Hindlimb muscle (tissue), 1 donor: ENCODE data around the gene CCL8. TPM values are rescaled to one million over a fixed set of nuclear protein-coding genes. Genes with fewer than 3 reads are reported as not detected.
"Not testable (repeated sequence)": the region's sequence is repeated elsewhere in the genome, so short reads cannot be mapped to it uniquely, and the experiment has no call there.

Experiments
- DNase-seq: peaks from one replicate; pipeline ENCODE4 v3.0.0-alpha.2; 2013
- polyA plus RNA-seq: library from polyadenylated mRNA; unstranded; fragments of 120-200 nt; gene quantifications from one replicate; pipeline ENCODE4 v1.2.1, GENCODE V29; 2013; ENCODE audit not compliant: insufficient read length

CCL8 gene
- polyA plus RNA-seq, 1 donor: 0.46 TPM

DNA sequence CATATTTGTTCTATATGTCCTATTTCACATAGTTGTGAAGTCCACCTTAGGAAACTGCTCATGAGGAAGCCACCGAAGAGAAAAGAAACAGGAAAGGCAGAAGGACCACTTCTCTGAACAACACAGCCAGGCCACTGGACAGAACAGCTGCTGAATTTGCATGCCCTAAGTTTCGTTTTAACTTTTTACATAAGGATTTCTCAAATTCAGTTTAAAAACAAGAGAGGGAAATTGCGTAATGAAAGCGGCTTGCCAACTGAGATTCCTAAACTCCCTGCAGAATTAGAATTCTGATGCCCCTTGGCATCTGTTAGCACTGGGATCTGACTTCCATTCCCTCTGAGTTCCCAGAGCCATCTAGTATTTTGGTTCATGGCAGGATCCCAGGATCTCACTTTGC lies 5.0 kb upstream of the CCL8 start:
- DNase-seq: no peak

GRCh38 chr17:34318474-34318873 lies 761 bp upstream of the CCL8 start:
- DNase-seq: no peak

DNA sequence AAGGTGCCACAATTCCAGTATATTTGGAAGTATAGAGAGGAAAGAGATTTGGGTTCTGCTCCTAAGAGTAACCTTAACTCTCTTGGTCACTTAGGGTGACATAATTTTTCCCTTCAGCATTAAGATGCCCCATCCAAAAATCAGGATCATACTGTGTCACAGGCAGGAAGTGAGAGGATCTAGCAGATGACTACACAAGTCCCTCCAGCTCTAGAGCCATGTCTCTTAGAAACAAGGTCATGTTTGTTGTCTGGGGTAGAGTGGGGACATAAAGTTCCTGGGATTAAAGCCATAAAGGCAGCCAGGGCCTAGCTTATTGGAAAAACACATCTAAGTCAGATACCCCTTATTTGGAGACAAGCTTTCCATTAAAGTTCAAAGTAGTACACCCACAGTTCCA lies 2.7 kb downstream of the CCL8 start:
- DNase-seq: no peak

DNA sequence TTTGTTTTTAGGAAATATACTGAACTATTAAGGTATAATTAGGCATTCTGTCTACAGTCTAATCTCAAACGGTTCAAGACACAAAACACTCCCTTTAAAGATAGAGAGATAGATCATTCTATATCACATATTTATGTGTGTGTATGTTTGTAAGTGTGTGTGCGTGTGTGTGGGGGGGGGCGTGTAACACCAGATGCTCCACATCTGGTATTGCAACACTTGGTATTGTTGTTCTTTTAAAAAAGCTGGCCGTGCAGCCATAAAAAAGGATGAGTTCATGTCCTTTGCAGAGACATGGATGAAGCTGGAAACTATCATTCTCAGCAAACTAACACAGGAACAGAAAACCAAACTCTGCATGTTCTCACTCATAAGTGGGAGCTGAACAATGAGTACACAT lies 8.3 kb downstream of the CCL8 start:
- DNase-seq: not testable (repeated sequence)

GRCh38 chr17:34337701-34338100 lies 18.5 kb downstream of the CCL8 start:
- DNase-seq: no peak

GRCh38 chr17:34339138-34339770 lies 20.0 kb downstream of the CCL8 start:
- no peak for DNase-seq

DNA sequence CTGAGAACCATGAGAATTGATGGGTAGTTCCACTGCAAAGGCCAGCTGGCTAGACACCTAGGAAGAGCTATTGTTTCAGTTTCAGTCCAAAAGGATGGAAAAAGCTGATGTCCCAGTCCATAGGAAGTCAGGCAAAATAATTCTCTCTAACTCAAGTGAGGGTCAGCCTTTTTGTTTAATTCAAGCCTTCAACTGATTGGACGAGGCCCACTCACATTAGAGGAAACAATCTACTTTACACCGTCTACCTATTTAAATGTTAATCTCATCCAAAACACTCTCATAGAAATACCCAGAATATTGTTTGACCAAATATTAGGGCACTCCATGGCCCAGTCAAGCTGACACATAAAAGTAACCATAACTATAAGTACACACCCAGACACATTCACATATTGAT lies 22.7 kb downstream of the CCL8 start:
- no peak for DNase-seq

DNA sequence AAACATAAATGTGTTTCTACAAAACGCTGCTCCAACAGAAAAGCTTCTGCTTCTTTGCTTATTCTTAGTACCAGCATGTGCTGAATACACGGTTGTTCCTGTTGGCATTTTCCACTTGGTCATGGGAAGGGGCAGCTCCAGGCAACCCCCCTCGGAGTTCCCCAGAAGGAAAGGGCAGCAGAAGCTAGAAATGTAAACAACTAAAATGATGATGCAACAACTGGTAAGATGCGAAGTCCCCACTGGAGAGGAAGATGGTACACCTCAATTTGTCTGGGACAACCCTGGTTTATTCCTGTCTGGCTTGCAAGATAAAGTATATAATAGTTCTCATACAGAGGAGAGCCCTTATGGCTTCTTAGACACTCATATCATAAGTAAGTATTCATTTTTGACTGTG lies 27.8 kb downstream of the CCL8 start:
- DNase-seq: no peak

DNA sequence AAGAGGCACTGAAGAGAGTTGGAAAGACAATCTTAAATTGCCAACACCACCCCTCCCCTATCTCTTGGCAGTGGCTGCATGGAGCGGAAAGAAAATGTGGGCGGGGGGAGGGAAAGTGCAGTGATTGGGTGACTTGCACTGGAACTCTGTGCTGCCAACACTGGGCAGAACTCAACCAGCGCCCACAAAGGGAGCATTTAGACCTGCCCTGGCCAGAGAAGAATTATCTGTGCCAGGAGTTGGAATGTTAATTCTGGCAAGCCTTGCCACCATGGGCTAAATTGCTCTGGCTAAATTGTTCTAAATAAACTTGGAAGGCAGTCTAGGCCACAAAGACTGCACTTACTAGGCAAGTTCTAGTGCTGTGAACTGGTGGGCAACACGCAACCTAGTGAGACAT lies 30.5 kb downstream of the CCL8 start:
- no peak for DNase-seq

- DNase-seq: no peak
Observed at GRCh38 chr17:34351096-34351495, 31.9 kb downstream of the CCL8 start.

GRCh38 chr17:34352191-34352590 lies 33.0 kb downstream of the CCL8 start:
- DNase-seq: no peak

- DNase-seq: no peak
Observed at GRCh38 chr17:34354637-34355036, 35.4 kb downstream of the CCL8 start.

GRCh38 chr17:34356194-34356593 lies 37.0 kb downstream of the CCL8 start, which contains the start of gene CCL13:
TSS of gene CCL13 (plus strand) at chr17:34356480. CDS start at chr17:34356527, 47 bp downstream.
- no peak for DNase-seq

GRCh38 chr17:34357398-34357797 lies 38.2 kb downstream of the CCL8 start:
- no peak for DNase-seq

GRCh38 chr17:34358631-34359030 lies 39.4 kb downstream of the CCL8 start:
- no peak for DNase-seq

GRCh38 chr17:34360601-34361270 lies 41.5 kb downstream of the CCL8 start:
- no peak for DNase-seq

GRCh38 chr17:34361478-34362061 lies 42.3 kb downstream of the CCL8 start:
- DNase-seq: peak; percentile 88

DNA sequence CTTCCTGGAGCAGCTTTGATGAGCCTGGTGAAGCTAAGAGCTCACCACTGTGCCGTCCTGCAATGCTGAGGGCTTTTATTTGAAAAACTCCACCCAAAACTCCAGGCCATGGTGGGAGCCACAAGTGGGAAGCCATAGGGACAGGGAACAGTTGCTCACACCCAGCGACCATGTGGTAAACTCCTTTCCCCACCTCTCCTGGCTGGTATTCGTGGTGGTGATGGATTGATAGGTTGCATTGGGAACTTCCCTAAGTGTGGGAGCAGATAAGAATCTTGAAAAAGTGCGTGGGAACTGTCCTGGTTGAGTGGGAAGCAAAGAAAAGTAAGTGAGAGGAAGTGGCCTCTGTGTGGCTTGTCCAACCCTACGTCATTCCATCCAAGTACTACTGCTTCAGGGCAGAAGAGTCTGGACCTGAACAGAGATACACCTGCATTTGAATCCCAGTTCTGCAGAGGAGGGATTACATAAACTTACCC lies 44.0 kb downstream of the CCL8 start, which contains the start of gene CCL1:
Gene CCL1 (minus strand): TSS at position 51 of the 479 bp plus-strand sequence. CDS start 72 bp downstream, outside the sequence.
- DNase-seq: no peak

- DNase-seq: no peak
Observed at GRCh38 chr17:34364751-34365150, 45.5 kb downstream of the CCL8 start.

DNA sequence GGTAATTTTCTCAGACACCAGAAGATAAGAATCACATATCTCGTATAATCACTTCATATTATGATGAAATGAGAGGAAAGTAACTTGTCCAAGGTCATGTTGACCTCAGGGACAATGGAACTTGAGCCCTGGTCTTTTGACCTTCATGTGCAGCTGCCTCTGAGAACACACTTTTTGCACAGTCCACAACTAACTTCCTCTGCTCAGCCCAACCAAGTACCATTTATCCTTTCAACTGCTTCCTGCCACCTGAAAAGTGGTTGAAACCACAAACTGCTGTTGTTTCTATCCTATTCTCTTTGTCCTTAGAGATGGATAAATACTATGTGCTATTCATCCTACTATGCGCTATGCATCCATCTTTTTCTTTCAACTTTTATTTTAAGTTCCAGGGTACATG lies 46.1 kb downstream of the CCL8 start:
- no peak for DNase-seq

- no peak for DNase-seq
Observed at GRCh38 chr17:34366010-34366409, 46.8 kb downstream of the CCL8 start.

GRCh38 chr17:34366529-34367107 lies 47.4 kb downstream of the CCL8 start:
- no peak for DNase-seq

DNA sequence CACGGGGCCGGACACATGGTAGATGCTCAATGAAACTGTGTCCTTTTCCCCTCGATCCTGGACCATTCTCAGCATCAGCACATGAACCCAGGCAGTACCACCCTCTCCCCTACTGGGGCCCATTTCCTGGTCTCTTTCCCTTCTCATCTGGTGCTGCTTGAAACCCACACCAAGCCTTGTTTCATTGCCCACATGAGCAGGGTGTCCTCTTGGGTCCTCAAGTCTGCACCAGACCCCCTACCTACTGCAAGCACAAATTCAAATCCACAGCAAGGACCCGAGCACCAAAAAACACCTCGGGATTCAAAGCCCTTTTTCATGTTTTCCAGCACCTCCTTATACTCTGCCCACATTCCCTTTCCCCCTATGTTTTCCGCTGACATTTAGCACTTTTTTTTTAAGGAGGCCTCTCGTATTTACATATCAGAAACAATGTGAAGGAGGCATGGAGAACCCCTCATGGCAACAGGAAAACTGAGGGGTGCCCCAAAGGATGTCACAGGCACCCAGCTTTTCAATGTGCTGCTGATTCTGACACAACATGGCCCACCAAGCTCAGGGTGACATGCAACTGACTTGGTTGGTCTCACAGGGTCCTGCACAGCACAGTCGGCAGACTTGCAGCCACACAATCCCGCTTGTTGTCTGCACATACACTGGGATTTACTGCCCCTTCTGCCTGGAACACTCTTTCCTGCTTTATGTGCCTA lies 48.4 kb downstream of the CCL8 start:
- DNase-seq: no peak
